HG03097 (cell line): ENCODE results near the gene TAL1.
"Not testable (repeated sequence)": the region's sequence is repeated elsewhere in the genome, so short reads cannot be mapped to it uniquely, and the experiment has no call there.

Experiments used
- ATAC-seq: cut with Tn5 transposase; IDR thresholded peaks from one replicate; pipeline ENCODE4 v1.9.1; 2021; ENCODE audit not compliant: unreplicated experiment, low FRiP score

TAL1 gene

DNA sequence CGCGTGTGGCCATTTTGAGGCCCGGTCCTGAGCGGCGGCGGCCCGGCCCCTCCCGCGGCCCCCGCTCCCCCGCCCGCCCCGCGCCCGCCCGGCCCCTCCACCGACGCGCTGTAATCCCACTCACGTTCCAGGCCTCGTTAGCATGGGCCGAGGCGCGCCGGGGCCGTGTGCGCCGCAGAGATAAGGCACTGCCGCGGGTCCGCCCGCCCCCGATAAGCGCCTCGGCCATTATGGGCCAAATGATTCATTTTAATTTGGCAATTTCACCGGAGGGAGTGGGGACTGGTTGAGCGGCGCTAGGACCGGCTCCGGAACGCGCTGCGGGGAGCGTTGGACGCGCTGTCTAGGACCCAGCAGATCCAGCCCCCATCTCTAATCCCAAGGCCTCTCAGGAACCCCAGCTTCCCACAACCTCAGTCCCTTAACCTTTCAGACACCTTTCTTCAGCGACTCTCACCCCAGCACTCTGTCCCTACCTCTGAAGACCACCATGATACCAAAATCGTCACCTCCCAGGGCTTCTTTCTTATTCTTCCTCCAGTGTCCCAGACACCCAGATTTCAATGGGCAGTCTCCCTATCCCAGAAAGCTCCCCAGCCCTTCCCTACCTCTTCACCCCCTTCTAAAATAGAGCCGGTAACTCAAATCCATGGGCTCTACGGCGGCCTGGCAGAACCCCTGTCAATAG is at the start of gene TAL1:
Gene TAL1 (minus strand): TSS at position 39 of the 688 bp plus-strand sequence. CDS start 6,337 bp downstream, outside the sequence.
- ATAC-seq: no peak

DNA sequence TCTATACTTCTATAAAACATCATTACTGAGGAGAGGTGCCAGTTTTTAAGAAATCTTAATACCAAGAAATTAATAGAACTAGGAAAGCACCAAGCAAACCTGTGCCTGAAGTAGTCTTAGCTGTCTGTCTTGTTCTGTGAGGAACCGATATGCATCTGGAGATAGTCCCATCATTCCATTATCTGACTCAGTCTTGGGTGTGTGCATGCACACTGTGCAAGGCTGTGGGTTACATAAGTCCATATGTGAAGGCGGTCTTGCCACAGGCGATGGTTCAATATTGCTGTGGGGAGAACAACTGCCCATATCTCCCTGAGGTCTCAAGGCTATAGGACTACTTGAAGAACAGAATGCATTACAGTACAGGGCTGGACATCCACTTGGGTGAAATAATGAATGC is 48.1 kb upstream of the TAL1 start:
- ATAC-seq: no peak

DNA sequence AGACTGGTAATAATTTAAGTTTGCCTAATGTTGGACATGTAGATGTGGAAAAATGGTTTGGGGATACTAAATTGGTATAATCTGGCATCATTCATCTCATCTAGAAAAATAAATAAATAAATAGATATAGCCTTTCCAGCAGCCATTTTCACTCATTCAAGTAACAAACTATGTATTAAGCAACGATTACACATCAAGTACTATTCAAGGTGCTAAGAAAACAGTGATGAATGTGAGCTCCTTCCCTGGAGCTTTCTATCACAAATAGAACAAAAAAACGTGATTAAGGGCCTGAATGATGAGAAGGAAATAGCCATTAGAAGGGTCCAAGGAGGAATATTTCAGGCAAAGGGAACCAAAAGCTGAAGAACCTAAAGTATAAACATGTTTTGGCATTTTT is 44.8 kb upstream of the TAL1 start:
- ATAC-seq: no peak

DNA sequence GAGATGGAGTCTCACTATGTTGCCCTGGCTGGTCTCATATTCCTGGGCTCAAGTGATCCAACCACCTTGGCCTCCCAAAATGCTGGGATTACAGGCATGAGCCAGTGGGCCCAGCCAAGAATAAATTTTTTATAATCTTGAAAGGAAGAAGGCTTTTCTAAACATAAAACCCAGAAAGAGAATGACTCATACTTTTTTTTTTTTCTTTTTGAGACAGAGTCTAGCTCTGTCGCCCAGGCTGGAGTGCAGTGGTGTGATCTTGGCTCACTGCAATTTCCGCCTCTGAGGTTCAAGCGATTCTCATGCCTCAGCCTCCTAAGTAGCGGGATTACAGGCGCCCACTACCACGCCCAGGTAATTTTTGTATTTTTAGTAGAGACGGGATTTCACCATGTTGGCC is 43.8 kb upstream of the TAL1 start:
- ATAC-seq: not testable (repeated sequence)

DNA sequence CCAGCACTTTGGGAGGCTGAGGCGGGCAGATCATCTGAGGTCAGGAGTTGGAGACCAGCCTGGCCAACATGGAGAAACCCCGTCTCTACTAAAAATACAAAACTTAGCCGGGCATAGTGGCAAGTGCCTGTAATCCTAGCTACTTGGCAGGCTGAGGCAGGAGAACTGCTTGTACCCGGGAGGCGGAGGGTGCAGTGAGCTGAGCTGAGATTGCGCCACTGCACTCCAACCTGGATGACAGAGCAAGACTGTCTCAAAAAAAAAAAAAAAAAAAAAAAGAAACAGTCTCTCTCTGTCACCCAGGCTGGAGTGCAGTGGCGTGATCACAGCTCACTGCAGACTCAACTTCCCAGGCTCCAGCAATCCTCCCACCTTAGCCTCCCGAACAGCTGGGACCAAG is 33.5 kb upstream of the TAL1 start:
- not testable (repeated sequence) for ATAC-seq

DNA sequence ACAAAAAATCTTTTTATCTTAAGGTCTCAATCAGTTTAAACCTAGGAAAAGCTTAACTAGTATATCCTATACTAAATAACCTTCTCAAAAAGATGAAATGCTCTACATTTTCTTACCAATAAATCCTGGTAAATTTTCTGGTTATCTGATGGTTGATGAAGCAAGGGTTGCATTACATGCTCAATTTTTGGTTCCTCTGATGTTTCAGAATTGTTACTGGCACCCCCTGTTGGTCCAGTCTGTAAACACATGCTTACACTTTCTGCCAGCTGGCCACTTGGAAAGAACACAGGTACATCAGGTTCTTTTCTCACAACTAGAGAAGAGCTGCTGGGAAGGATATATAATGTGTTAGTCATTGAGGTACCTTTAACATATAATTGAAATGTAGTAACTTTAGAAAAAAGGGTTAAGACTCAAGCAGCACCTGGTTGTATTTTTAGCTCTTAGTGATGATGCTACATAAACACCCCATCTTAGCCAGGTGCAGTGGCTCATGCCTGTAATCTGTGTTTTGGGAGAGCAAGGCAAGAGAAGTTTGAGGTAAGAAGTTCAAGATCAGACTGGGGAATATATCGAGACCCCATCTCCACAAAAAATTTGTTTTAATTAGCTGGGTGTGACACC is 30.9 kb upstream of the TAL1 start:
- no peak for ATAC-seq

DNA sequence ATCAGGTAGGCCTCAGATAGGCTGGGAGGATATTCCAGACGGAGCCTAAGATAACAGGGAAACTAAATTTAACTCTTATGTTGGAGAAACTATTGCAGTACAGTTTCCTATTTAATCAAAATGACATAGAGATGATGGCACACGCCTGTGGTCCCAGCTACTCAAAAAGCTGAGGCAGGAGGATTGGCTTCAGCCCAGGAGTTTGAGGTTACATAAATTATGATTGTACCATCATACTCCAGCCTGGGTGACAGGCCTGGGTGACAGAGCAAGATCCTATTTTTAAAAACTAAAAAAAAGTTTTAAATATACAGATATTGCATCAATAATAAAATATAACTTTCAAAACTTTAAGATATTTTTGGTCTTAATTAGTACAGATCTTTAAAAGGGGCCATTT is 25.2 kb upstream of the TAL1 start:
- ATAC-seq: no peak

DNA sequence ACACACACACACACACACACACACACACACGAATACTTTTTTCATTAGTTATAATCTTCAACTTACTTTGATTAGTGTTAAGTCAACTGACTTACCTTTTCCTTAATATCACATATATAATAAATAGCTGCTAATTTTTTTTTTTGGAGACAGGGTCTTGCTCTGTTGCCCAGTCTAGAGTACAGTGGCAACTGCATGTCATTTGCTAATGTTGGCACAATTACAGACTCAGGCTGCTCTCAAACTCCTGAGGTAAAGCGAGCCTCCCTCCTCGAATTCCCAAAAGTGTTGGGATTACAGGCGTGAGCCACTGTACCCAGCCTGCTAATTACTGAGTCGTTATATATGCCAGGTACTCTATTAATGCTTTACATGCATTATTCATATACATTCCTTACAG is 20.8 kb upstream of the TAL1 start:
- no peak for ATAC-seq

DNA sequence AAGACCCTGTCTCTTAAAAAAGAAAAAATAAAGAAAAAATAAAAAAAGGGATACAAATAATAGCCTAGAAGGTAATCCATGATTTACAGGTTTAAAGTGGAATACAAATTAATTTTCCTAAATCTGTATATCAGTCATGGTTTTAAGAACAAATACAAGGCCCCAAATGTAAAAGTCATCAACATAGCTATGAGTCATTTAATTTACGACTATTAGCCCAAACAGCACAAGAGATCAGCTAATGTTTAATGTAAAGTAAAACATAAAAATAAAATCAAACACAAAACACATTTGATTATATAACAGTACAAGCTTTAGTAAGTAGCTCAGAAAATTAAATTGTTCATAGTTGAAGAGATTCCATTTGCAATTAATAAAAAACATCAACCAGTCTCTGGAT is 20.3 kb upstream of the TAL1 start:
- no peak for ATAC-seq

DNA sequence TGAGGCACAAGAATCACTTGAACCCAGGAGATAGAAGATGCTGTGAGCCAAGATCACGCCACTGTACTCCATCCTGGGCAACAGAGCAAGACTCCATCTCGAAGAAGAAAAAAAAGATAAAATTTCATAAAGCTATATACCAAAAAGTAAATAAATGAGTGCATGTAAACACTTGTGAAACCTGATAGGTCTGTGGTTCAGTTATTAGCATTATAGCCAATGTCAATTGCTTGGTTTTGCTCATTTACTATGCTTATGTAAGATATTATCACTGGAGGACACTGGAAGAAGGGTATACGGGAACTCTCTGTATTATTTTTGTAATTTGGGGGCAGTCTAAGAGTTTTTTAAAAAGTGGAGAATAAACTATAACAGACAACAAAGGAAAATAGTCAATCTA is 17.7 kb upstream of the TAL1 start:
- no peak for ATAC-seq

DNA sequence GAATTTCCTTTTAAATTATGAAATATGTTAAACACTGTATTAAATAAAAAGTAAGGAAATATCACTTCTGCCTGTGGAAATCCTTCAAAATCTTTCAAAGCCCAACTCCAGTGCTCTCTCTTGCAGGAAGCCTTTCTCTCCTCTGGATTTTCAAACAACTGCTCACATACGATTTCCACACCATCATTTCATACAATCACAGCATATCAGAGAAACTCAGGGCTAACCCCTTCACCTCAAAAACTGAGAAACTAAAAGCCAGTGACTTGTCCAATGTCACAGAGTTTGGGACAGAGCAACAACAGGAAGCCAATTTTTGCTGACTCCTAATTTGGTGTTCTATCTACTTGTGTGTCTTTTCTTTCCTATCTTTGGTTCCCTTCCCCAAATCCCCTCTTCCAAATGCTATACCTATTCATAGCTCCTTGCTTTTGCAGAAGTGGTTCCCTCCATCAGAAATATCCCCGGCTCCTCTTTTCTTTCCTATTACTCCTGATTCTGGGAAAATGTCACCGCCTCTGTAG is 12.4 kb upstream of the TAL1 start:
- ATAC-seq: no peak

DNA sequence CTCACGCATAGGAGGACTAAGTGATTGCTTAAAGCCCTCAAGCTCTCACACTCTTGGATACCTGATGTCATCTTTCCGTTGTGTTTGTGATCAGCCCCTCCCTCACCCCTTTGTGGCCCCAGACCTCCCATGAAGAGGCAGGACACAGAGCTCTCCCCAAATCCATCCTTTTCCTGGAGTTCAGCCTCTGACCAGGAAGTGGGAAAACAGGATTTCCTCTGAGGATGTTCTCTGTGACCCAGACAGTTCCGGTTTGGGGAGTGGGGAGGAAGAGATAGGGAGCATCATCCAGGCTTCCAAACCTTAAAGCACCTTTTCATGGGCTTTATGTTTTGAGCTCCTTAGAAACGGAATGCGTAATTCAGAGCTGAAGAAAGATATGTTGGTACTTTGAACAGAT is 11.9 kb upstream of the TAL1 start:
- no peak for ATAC-seq

DNA sequence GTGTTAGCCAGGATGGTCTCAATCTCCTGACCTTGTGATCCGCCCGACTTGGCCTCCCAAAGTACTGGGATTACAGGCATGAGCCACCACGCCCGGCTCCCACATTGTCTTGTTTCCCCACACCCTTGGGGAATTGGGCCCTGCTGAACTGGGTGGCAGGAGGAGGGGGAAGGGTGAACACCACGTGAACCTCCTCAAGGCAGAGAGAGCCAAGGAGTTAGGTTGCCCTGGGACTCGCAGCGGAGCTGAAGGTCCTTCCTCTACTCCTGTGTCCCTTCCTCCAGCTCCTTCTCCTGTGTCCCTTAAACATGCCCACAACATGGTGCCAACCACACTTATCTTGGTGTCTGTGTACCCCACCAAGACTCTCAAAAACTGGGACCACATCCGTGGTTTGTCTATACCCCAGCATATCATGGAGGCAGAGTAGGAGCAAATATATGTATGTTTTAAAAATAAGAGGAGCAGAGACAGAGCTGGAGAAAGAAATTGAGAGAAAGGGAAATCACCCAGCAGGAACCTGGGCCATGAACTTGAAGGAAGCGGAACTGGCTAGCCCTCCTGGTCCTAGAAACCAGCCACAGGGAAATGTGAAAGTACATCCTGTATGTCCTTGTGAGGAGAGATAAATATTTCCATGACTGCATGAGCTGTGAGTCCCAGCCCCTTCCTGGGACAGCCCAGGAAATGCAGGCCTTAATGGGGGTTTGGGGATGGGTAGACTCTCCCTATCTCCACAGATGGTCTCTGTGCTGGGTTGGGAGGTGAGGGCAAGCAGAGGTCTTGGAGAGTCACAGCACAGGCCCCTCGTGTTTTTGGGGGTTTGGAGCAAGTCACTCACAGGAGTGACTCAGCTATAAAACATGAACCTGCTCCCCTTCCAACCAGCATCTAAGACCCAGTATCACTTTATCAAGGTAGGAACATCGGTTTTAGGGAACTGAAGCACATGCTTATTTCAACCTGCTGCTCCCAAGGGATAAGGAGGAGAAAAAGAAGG is 9.4 kb upstream of the TAL1 start:
- ATAC-seq: no peak

DNA sequence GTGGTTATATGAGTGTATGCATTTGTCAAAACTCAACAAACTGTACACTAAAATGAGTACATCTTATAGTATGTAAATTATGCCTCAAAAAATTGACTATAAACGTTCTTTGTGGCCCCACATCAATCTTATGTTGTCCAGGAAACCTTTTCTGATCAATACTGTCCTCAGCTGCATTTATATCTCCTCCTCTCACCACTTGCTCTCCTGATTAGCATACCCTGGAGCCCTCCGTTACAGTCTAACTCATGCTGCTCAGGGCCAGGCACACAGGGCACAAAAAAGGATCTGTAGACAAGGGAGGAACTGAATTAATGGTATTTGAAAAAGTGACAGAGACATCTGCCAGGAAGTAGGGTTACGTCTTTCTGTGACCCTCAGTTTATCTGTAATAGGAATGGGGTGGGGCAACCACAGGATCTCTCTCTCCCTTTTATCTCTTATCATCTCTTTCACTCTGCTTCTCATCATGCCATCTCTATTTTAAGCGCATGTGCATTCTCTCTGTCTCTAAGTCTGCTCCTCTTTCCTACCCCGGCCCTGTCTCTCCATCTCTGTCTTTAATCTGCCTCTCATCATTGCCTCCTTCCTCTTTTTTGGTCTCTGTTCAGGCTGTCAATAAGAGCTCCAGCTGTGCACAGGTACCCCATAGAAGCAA is 7.0 kb upstream of the TAL1 start:
- ATAC-seq: no peak

DNA sequence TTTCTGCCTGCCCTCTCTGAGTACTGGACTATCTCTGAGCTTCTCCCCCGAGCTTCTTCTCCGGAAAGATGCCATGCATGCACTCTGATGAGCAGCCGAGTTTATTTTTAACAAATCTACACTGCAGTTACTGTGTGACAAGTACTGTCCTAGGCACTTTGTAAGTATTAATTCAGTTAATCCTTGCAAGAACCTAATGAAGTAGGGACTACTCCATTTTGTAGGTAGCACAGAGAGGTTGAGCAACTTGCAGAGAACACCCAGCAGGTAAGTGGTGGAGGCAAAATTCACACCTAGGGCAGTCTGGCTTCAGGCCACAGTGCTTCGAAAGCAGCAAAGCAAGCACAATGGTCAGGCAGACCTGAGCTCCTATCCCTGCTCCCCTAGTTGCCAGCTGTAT is 3.8 kb upstream of the TAL1 start:
- no peak for ATAC-seq

DNA sequence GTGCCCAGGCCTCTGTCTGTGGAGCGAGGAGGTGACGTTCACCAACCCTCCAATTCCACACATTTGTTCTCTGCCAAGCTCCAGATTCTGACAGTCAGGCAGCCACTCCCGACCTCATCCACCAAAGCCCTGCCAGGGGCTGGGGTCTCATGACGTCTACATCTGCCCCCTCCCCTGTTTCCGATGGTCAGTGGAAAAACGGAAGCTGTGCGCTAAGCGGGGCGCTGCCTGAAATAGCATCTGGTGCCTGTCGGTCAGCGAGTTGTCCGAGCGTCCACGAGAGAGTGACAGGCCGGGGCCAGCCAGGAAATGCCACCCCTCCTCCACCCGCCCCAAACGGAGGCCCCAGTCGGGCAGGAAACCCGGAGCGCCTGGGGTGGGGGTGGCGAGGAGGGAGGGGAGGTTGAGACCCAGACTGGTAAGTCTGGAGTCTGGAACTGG is 3.2 kb upstream of the TAL1 start:
- ATAC-seq: no peak

DNA sequence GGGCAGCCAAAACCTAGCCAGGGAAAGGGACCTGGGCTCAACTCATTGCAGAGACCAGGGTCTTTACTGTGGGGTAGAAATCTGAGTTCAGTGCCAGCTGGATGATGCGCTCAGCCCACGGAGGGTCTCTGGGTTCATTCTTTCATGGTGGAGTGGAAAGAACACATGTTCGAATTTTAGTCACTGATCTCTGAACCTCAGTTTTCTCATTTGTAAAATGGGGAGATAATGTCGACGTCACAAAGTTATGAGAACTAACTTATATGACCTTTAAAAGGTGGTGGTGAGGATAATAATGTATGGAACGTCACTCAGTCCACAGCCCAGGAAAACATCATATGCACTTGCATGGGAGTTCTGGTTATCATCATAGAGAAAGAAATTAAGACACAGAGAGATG is 1.2 kb upstream of the TAL1 start:
- ATAC-seq: no peak

DNA sequence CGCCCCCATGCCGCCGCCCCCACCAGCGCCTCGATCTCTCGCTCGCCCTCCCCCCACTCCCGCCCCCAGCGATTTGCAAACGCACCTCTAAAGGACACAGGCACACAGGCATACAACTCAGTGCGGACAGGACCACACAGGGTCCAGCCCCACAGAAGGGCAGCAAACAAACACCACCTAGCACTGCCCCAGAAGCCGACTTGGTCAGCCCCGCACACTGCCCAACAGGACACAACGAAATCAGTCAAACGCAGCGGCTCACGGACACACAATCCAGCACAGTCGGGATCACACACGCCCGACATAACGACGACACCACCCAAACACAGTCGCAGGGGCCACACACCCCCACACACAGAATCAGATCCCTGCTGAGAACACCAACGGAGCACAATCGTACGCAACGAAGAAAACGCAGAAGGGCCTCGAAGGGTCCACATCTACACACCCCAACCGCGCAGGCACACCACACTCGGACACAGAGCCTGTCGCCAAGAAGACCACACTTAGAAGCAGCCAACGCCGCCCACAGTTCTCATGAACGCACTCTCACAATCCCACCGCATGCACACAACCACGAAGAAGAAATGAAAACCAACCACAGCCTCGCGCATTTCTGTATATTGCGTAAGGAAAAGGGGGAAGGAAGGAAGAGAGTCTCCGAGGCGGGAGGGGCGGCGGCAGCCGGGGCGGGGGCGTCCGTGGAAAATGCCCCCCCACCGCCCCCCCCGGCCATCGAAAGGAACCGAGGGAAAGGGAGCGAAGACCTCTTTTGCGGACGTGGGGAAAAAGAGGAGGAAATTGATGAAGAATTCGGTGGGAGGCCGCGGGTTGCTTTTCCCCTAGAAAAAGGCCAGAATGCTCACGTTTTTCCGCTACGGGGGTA is 481 bp downstream of the TAL1 start:
- ATAC-seq: no peak

DNA sequence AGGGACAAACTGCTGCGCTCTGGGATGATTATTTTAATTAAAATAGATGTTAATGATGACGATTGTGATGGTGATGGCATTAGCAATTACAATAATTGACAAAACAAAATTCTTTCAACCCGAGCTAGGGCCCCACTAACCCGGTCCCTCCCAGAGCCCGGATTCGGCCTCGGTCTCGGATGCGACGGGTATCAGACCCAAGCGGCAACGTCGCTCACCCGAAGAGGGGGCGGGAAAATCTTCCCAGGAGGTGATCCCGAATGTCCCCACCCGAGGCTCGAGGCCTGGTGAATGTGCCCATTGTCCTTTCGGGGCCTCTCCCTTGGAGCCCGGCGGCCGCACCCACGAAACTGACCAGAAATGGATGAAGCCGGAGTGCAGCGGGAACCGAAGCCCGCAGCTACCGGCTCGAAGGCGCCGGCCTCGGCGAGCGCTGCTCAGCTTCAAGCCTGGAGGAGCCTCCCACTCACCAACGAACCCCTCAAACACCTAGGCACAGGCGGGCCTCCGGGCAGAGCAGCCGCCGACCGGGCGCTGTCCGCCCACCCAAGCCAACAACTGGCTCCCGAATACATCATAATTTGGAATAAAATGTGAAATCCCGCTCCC is 1.2 kb downstream of the TAL1 start:
- no peak for ATAC-seq
